MM.1S (cell line): ENCODE measurements around the gene IRF1.

Source experiments
- CTCF ChIP-seq: fragments of 300-600 bp; sonication (generic); IDR thresholded peaks from 2 replicates; pipeline ENCODE4 v1.5.1; 2016; ENCODE audit warnings: antibody characterized with exemption, low read length, mixed read lengths
- EZH2 ChIP-seq: fragments of 300-600 bp; sonication (generic); optimal IDR thresholded peaks from 2 replicates; pipeline ENCODE3; 2017; ENCODE audit warnings: low read depth, mild to moderate bottlenecking, antibody characterized with exemption, low read length, mixed read lengths

- TF ChIP-seq CTCF (no peak), EZH2 (no peak)
These were observed 11.0 kb upstream of the IRF1 start for GRCh38 chr5:132501629-132501956.
